DND-41 (cell line): ENCODE data around the gene NTN1.

ENCODE experiments used
- CTCF ChIP-seq: IDR thresholded peaks from 2 replicates; pipeline ENCODE4 v1.5.1; 2012; ENCODE audit warnings: borderline replicate concordance, low read length, moderate library complexity, mild to moderate bottlenecking; ENCODE audit not compliant: poor library complexity, severe bottlenecking; ENCODE audit errors: extremely low read depth
- EZH2 ChIP-seq: IDR thresholded peaks from 3 replicates; pipeline ENCODE4 v1.6.1; 2012; ENCODE audit warnings: borderline replicate concordance, low read depth, mild to moderate bottlenecking, moderate library complexity, low read length, inconsistent platforms; ENCODE audit not compliant: severe bottlenecking

- TF ChIP-seq CTCF (no peak), EZH2 (no peak)
Observed at GRCh38 chr17:9158544-9159452, 137.5 kb downstream of the NTN1 start.
